ENCODE results near the gene MMP20.
A peak's percentile ranks its signal among the peaks of the same experiment; 100 is the strongest.

The MMP20 gene

DNA sequence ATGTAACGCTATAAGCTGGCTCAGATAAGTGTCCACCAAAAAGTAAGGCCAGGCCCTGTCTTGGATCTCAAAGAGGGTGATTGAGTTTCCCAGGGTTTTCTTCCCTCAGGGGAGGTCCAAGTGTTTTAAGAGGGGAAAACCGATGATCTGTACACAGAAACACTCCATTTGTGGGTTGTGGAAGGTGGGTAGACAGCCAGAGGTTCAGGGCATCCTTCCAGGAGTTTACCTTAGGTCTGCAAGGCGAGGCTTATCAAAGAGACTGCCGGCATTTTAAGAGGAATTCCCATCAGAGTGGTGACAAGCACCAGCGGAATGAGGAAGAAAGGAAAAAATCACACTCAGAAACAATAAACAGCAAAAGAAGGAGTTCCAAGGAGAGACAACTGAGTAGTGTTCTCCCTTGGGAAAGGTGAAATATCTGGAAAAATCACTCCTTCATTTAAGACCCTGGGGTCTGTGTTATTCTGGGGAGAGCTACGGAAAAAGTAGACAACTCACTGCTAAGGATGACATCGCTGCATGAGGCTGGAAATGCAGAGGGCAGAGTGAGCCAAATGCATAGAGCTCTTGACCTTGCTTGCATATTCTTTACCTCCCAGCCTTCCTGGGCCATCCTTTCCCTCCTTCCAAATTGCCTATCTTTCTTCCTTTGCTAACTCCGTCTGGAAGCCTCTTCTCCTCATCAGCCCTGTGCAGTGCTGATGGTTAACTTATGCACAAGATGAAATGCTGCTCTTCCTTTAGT lies 72.5 kb downstream of the MMP20 start:
- DNase-seq: peak; percentile 46 to 63 (median 58)

DNA sequence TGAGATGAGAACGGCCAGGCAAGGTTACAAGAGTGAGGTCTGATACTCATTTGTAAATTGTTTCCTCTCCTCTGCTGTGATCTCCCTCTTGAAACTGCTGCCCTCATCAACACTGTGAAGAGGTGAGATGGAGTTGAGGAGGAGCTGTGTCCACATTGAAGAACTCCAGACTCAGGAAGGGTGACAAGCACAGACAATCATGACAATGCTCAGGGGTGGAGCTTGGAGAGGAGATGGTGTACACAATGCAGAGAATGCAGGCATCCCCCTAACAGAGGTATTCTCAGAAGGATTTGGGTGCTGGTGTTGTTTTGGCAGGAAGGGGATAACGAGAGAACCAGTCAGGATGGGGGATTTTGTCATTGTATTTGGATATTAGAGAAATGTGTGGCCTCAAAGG lies 73.1 kb downstream of the MMP20 start:
- DNase-seq: no peak

DNA sequence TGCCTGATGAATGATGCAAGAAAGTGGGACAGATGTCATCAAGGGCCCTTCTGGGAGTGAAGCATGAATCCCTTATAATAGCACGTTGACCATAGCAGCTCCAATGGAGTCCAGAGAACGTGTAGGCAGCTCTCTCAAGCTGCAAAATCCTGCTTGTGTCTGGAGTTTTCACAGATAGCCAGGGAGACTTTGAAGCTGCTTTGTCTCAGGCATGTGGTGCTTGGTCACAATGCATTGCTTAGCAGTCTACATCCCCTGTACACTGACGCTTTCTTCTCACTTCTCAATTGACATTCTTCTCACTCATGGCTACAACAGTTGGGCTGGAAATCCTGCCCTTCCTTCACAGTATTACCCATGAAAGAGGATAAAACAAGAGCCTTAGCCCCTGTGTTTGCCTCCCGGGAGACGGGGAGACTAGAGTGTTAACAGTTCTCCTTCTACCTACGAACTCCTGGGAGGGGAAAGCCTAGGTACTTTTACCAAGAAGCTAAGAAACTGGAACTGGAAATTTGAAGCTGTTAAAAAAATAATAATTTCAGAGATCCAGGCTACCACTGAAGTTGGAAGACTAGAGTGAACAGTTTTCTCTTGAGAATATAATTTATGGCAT lies 73.9 kb downstream of the MMP20 start:
- DNase-seq: no peak

DNA sequence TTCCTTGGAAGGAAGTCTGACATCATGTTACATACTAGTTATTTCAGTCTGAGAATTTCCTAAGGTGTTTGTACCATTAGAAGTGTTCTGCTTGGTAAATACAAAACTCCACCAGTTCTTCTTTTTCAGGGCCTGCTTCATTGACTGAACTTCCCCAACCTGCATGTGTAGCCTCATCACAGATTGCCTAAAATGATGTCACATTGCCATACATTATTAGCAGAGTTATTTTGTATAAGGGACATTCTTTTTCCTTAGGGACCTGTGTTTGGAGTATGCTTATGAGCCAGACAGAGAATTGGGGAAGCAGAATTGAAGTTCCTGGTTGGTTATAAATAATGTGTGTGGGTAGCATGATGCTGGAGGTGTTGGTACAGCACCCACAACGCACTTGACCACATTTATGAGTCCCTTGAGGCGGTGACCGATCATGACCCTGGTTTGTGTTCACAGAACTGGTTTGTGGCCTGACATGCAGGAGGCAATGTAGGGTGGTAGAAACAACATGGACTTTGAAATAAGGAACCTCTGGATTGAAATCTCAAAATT lies 78.1 kb downstream of the MMP20 start:
- DNase-seq: peak; percentile 85 to 88 (median 85)

DNA sequence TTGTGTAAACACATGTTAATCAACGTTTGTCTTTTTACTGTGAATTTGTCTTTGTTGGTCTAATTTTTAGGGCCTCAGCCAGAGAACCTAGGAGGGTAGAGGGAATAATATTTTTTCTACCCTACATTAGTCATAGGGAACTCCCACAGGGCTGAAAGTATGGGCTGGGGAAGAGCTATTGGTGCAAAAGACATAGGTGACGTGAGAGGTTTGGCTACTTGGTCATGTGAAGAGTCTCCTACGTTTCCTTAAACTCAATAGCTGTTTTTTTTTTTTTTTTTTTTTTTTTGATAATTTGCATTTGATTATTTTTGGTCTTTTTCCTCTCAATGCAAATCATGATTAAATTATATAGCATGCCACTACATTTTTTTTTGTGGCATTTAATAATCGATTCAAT lies 78.7 kb downstream of the MMP20 start:
- DNase-seq: peak; percentile 70 to 85 (median 74)

DNA sequence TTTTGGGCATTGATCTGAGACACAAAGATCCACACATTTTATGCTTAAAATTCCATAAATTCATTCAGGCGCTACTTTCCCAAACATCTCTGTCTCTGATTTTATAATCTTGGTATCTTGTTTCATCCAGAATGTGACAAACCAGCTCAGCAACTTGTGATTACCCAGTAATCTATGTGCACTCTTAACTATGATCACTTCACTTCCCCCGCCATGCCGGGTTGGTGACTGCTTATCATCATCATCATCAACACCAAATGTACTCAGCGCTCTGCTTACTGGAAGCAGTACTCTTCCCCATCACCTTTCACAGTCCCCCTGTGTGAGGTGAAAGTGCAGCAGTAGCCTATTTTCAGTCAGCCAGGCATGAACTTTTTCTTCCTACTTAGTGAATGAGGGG lies 79.4 kb downstream of the MMP20 start:
- DNase-seq: no peak

DNA sequence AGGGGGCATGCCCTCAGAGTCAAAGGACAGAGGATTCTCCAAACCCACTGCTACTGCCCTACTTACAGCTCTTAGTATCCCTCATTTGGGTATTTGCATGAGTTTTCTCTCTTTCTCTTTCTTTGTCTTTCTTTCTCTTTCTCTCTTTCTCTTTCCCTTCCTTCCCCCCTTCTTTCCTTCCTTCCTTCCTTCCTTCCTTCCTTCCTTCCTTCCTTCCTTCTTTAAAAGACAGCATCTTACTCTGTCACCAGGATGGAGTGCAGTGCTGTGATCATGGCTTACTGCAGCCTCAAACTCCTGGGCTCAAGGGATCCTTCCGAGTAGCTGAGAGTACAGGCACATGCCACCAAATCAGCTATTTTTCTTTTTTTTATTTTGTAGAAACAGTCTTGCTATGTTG lies 80.5 kb downstream of the MMP20 start:
- no peak for DNase-seq

DNA sequence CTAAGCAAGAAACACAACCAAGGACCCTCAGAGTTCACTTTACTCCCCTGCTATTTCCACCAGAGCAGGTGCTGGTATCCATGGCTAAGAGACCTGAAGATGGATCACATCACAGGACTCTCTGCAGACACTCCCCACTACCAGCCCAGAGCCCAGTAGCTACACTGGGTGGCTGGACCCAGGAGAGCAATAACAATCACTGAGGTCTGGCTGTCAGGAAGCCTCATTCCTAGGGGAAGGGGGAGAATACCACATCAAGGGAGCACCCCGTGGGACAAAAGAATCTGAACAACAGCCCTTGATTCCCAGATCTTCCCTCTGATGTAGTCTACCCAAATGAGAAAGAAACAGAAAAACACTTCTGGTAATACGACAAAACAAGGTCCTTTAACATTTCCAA lies 85.6 kb downstream of the MMP20 start:
- no peak for DNase-seq

DNA sequence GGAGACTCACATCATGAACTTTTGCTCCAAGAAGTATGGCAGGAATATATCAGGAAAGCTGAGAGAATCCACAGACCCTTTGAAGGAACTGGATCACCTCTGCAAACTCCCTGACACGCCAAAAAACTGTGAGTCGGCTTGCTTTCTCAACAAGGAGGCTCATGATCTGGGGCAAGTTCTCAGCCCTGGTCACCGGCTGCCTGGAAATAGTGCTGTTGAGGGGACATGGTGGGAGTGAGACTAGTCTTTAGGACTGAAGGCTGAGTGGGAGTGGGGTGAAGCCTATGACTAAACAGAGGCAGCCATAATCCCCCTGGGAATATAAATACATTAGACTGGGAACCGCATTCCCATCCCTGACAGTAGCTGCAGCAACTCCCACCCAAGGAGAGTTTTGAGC lies 86.2 kb downstream of the MMP20 start:
- DNase-seq: peak in 1 of 3 donors; percentile 36

DNA sequence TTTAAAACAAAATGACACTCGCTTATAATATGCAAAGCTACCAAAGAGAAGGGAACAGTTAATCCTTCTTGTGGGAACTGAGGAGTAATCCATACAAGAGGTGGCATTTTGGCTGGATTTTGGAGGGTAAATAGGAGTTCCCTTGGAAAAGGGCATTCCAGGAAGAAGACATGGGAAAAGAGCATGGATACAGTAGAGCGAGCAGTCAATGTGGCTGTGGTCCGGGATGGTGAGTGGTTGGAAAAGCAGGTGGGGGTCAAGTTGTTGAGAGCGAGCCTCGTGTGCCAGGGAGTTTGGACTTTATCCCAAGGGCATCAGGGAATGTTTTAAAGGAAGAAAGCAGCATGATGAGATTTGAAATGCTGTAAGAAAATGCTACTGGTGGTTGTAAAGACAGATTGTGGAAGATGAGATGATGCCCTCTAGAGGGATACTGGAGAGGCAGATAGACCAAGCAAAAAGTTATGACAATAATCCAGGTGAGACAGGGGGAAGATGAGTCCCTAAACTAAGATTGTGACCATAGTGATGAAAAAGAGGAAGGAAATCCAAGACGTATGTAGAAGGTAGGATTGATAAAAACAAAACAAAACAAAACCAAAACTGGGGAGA lies 90.8 kb downstream of the MMP20 start:
- no peak for DNase-seq

DNA sequence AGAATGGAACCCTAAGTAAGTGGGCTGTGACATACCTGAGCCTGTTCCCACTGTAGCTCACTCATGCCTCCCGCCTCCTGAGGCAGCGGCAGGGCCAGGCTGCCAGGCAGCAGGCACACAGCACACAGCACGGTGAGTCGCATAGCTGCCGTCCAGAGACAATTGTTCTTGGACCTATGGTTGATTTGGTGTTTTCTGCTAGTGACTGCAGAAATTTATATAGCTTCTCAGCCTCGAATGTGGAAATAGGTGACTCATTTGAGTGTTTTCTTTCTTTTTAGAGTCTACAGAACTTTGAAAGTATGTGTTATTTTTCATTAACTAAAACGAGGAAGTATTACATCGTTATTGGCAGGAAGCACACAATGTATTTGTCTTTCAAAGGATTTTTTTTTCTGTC lies 94.6 kb downstream of the MMP20 start, which contains the start of gene MMP7:
MMP7 (minus strand) TSS at position 190 of the 400 bp plus-strand sequence; CDS start at position 143, 47 bp downstream.
- peak; percentile 62 to 85 (median 78) for DNase-seq

DNA sequence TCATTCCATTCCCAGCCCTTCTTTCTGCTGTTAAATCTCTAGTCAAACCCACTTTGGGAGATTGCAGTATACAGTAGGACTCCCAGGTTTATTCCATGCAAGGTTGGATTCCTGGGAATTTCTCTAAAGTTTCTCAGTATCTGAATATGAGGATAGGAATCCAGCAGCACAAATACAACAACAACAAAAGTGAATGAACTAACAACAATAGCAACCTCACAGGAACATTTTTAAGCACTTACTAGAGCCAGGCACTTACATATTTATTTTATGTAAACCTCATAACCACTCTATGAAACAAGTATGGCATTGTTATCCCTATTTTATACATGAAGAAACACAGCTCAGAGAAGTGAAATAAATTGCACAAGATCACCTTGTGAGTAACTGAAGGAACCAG lies 96.5 kb downstream of the MMP20 start:
- DNase-seq: no peak

DNA sequence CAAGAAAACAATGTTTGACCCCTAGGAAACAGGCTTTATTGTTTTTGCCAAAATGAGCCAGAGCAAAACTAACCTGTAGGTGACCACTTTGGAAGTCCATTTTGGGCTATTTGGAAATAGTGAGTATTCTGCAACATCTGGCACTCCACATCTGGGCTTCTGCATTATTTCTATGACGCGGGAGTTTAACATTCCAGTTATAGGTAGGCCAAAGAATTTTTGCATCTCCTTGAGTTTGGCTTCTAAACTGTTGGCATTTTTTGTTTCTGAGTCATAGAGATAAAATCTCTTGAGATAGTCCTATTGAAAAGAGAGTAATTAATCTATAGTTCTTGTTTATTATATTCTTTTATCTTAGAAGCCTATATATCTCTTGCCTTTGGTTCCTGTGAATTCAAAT lies 97.4 kb downstream of the MMP20 start:
- DNase-seq: no peak

DNA sequence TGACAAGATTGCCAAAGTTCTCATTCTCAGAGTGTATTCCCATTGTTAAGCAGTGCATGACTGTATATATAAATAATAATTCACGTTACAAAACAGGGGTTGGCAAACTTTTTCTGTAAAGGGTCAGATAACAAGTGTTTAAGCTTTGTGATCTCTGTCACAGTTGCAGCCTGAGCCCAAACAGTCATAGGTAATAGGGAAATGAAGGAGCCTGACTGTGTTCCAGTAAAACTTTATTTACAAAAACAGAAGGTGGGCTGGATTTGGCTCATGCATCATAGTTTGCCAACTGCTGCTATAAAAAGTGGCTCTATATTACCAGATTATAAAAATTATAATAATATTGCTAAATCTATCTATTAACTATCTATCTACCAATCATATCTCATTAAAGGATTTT lies 98.1 kb downstream of the MMP20 start:
- DNase-seq: no peak
